IPS-NIHi11 (cell line): ENCODE measurements around the gene KRTAP12-2.
"Not testable (repeated sequence)": the region's sequence is repeated elsewhere in the genome, so short reads cannot be mapped to it uniquely, and the experiment has no call there.

ENCODE experiments used
- DNase-seq: peaks from one replicate; pipeline ENCODE4 v3.0.0; 2012; ENCODE audit warnings: mixed read lengths, low spot score

KRTAP12-2 gene

DNA sequence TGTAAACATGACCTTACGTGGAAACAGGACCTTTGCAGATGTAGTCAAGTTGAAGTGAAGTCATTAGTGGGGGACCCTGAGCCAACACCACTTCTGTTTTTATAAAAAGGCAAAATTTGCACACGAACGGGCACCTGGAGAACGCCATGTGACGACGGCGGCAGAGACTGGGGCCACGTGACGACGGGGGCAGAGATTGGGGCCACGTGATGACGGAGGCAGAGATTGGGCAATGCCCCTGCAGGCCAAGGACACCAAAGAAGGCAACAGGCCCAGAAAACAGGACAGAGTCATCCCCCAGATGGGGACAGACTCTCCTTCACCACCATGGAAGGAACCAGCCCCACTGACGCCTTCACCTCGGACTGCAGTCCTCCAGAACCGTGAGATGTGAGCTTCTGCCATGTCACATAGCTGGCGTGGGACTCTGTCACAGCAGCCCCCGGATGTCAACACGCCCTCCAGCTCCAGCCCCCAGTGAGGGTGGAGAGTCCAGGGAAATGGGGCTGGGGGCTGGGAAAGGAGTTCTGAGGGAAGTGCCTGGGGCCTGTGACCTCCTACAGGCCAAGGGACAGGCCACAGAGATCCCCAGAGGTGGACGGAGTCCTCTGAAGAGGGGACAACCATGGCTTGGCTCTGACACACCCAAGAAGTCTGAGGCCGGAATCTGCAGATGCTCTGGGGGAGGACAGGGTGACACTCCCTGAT is 16.3 kb downstream of the KRTAP12-2 start:
- no peak for DNase-seq

- no peak for DNase-seq
Observed at GRCh38 chr21:44649521-44650100, 17.1 kb downstream of the KRTAP12-2 start.

DNA sequence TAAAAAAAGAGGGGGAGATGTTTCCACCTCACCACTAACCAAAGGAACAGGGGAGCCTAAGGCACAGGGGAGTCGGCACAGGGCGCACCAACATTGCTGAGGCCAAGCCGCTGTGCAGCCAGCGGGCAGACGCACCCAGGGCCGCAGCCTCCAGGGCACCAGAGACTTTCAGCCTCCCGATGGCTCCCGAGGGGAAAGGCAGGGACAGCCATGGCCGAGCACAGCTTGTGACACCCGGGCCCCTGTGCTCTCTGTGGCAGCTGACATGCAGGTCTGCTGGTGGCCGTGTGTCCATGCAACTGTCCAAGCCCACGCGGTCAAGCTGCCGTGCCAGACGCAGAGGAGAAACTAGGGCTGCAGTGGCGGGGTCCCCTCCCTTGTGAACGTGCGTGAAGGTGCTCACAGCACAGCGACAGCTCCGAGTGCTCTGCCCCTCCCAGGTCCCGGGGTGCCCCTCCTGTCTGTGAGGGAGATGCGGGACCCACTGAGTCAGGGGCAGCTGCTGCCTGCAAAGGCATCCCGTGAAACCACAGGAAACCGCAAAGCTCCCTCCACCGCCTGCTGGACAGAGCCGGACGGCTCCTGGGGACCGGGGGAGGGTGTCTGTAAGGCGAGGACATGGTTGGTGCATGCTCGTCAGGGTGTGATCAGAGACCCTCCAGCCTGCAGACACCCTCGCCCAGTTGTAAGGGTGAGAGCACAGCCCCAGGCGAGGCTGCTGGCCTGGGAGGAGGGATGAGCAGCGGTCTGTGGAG is 18.0 kb downstream of the KRTAP12-2 start:
- no peak for DNase-seq

- DNase-seq = no peak
Observed at GRCh38 chr21:44647222-44647552, 19.5 kb downstream of the KRTAP12-2 start.

GRCh38 chr21:44646366-44647221 is 20.1 kb downstream of the KRTAP12-2 start, which contains the start of gene KRTAP10-11:
Gene KRTAP10-11, plus strand, starts transcription at chr21:44646414. Its CDS starts 45 bp downstream, at chr21:44646459.
- not testable (repeated sequence) for DNase-seq

GRCh38 chr21:44644878-44645277 is 21.8 kb downstream of the KRTAP12-2 start:
- DNase-seq = no peak

DNA sequence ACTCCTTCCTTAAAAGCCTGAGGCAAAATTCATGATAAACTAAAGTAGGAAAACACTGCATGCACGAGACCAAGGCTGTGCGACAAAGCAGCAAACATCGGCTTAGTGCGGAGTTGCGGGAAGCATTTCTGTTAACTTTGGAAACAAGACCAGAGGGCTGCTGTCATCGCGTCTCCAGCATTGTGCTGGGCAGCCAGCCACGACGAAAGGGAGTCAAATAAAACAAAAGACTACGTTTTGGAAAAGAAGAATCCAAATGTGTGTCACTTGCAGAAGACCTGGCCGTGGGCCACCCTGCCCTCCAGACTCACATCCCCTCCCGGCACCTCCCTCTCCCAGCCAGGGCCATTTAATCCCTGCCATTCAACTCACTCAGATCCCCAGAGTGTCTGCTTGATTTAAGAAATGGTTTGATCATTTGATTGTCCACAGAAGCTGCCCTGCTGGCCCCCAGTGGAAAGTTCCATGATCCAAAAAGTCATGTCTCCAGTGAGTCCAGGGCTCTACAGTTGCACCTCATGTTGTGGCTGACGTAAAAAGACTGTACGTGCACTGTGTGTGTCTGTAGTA is 22.9 kb downstream of the KRTAP12-2 start:
- no peak for DNase-seq

- DNase-seq = no peak
Observed at GRCh38 chr21:44640761-44641160, 26.0 kb downstream of the KRTAP12-2 start.

DNA sequence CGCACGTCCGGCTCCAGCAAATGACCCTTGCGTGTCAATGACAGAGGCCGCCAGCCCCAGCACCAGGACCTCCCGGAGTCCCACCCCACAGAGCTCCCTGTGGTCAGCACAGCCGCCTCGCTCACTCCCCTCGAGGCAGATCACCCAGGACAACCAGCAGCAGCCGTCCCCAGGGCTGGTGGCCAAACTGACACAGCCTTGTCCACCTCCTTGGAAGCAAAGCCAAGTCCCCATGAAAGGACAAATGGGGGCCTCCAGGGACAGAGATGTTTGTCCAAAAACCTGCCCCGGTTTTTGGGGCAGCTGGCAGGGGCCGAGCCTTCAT is 27.4 kb downstream of the KRTAP12-2 start:
- no peak for DNase-seq

- DNase-seq = not testable (repeated sequence)
Observed at GRCh38 chr21:44638506-44639330, 28.0 kb downstream of the KRTAP12-2 start.

- DNase-seq = not testable (repeated sequence)
Observed at GRCh38 chr21:44637851-44638348, 28.8 kb downstream of the KRTAP12-2 start.

DNA sequence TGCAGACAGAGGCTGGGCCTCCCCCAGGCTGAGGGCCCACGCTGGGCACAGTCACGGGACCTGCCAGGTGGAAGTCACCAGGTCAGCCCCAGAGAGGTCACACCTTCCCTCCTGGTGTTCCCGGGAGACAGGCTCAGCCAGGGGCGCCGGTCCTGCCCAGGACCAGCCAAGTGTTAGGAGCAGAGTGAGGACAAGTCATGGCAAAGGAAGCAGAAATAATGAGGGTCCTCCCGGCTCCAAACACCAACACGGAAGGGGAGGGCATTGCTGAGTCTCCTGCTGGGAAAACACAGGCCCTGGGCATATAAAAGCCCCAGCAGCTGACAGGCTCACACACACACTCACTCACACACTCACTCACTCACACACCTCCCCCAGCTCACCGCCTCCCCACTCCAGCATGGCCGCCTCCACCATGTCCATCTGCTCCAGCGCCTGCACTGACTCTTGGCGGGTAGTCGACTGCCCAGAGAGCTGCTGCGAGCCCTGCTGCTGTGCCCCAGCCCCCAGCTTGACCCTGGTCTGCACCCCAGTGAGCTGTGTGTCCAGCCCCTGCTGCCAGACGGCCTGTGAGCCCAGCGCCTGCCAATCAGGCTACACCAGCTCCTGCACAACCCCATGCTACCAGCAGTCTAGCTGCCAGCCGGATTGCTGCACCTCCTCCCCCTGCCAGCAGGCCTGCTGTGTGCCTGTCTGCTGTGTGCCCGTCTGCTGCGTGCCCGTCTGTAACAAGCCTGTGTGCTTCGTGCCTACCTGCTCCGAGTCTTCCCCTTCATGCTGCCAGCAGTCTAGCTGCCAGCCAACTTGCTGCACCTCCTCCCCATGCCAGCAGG is 29.5 kb downstream of the KRTAP12-2 start, which contains the start of gene KRTAP10-10:
Gene KRTAP10-10 (plus strand): TSS at position 339 of the 833 bp plus-strand sequence. CDS start 62 bp downstream, at position 401.
- DNase-seq = no peak

GRCh38 chr21:44636209-44637017 is 30.3 kb downstream of the KRTAP12-2 start:
- DNase-seq = no peak

- no peak for DNase-seq
Observed at GRCh38 chr21:44632067-44632466, 34.7 kb downstream of the KRTAP12-2 start.

DNA sequence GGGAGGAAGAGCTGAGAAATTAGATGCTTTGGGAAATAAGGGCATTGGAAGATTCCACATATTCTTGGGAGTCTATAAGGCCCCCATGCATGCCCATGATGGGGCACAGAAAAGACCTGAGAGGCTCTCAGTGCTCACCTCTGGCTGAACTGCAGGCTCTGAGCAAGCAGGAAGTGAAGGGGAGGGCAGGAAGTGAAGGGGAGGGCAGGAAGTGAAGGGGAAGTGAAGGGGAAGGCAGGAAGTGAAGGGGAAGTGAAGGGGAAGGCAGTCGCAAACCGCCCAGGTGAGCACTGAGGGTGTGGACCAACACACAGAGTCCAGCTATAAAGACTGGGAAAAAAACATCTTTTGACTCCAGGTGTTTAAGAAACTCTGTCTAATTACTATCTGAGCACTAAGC is 36.3 kb downstream of the KRTAP12-2 start:
- no peak for DNase-seq

DNA sequence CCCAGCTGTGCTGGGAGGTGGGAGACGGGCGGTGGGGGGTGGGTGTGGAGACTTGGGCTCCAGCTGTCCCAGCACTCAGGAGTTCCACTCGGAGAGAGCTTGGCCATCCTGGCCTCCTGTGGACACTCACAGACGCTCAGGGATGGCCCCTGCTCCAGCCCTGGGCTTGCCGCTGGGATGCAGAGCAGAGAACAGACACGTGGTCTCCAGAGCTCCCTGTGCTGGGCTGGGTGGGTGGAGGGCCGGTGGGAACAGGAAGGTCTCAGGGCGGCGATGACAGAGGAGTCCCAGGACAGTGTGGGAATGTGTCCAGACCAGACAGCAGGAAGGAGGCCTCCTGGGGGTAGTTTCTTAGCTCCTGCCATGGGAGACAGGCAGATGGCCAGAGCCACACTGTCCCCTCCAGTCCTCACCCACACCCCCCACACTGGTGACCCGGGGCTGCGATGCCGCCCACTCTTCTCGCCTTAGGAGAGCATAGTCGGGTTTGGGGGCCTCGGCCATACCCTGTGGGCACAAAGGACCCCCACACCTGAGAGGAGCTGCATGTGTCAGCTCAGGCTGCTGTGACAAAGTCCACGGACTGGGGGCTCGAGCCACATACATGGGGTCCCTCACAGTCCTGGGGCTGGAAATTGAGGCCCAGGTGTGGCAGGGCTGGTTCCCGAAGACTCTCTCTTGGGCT is 37.9 kb downstream of the KRTAP12-2 start:
- DNase-seq = no peak

DNA sequence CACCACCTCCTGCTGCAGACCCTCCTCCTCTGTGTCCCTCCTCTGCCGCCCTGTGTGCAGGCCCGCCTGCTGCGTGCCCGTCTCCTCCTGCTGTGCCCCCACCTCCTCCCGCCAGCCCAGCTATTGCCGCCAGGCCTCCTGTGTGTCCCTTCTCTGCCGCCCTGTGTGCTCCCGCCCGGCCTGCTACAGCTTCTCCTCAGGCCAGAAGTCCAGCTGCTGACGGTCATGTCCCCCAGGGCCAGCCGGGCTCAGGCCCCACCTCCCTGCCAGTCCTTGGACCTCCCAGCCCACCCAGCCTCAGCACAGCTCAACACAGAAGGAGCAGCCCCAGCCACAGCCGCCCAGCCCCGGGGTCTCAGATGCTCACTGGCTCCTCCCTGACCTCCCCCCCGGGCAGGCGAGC is 38.9 kb downstream of the KRTAP12-2 start:
- not testable (repeated sequence) for DNase-seq

DNA sequence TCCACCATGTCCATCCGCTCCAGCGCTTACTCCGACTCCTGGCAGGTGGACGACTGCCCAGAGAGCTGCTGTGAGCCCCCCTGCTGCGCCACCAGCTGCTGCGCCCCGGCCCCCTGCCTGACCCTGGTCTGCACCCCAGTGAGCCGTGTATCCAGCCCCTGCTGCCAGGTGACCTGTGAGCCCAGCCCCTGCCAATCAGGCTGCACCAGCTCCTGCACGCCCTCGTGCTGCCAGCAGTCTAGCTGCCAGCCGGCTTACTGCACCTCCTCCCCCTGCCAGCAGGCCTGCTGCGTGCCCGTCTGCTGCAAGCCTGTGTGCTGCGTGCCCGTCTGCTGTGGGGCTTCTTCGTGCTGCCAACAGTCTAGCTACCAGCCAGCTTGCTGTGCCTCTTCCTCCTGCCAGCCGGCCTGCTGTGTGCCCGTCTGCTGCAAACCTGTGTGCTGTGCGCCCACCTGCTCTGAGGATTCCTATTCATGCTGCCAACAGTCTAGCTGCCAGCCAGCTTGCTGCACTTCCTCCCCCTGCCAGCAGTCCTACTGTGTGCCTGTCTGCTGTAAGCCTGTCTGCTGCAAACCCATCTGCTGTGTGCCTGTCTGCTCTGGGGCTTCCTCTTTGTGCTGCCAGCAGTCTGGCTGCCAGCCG is 39.4 kb downstream of the KRTAP12-2 start:
- not testable (repeated sequence) for DNase-seq
